ENCODE measurements around the gene LTB4R.
A peak's percentile ranks its signal among the peaks of the same experiment; 100 is the strongest.

LTB4R gene

GRCh38 chr14:24304019-24304387, 7.3 kb upstream of the LTB4R start:
- no peak for DNase-seq

- DNase-seq = no peak
Observed at GRCh38 chr14:24307156-24307574, 4.1 kb upstream of the LTB4R start.

GRCh38 chr14:24307575-24308341, 3.5 kb upstream of the LTB4R start, which contains the start of gene CIDEB:
Gene CIDEB (minus strand): TSS chr14:24307977. CDS start chr14:24307858, 119 bp downstream.
- DNase-seq = peak in 4 of 5 experiments; percentile 37 to 65 (median 40)

- DNase-seq = no peak
Observed at GRCh38 chr14:24308342-24309124, 2.8 kb upstream of the LTB4R start.

- DNase-seq = no peak
Observed at GRCh38 chr14:24309538-24310264, 1.6 kb upstream of the LTB4R start, which contains the start of gene LTB4R2. Gene LTB4R2 (plus strand): TSS chr14:24310140. CDS start chr14:24310665, 525 bp downstream.

- DNase-seq = no peak
Observed at GRCh38 chr14:24310265-24310645, 1.0 kb upstream of the LTB4R start.

- peak in 1 of 5 experiments; percentile 52 for DNase-seq
Observed at GRCh38 chr14:24311837-24312615, 724 bp downstream of the LTB4R start.

GRCh38 chr14:24312736-24313507, 1.6 kb downstream of the LTB4R start:
- DNase-seq = peak in 2 of 5 experiments; percentile 68 to 79

GRCh38 chr14:24313913-24314312, 2.6 kb downstream of the LTB4R start:
- no peak for DNase-seq

GRCh38 chr14:24314377-24315193, 3.3 kb downstream of the LTB4R start:
- DNase-seq = no peak

- no peak for DNase-seq
Observed at GRCh38 chr14:24315243-24315806, 4.0 kb downstream of the LTB4R start.

- no peak for DNase-seq
Observed at GRCh38 chr14:24315807-24316596, 4.7 kb downstream of the LTB4R start.

GRCh38 chr14:24316597-24316950, 5.3 kb downstream of the LTB4R start:
- DNase-seq = no peak

GRCh38 chr14:24317141-24317928, 6.0 kb downstream of the LTB4R start:
- no peak for DNase-seq

- DNase-seq = no peak
Observed at GRCh38 chr14:24321212-24321975, 10.1 kb downstream of the LTB4R start.

- DNase-seq = no peak
Observed at GRCh38 chr14:24322672-24323071, 11.4 kb downstream of the LTB4R start.

GRCh38 chr14:24323341-24323740, 12.0 kb downstream of the LTB4R start:
- DNase-seq = no peak

- DNase-seq = no peak
Observed at GRCh38 chr14:24324024-24324423, 12.7 kb downstream of the LTB4R start.

All from T-helper 2 cell (primary cell).